LNCaP clone FGC (cell line): ENCODE data around the gene MRPS35.

Experiments used
- DNase-seq: peaks from one replicate; pipeline ENCODE4 v3.0.0-alpha.2; 2011; ENCODE audit warnings: low read depth
- H3K4me3 ChIP-seq: 2 replicates; pipeline ENCODE4 v1.5.1; 2011; ENCODE audit warnings: mild to moderate bottlenecking, low read depth, low read length, control low read depth
- TF ChIP-seq, protein P1 (sequence below): IDR thresholded peaks from 2 replicates; pipeline ENCODE4 v1.5.1; 2012; ENCODE audit warnings: mild to moderate bottlenecking; ENCODE audit not compliant: control insufficient read depth, insufficient read depth; ENCODE audit errors: extremely low read depth

The MRPS35 gene

GRCh38 chr12:27674989-27675388 lies 35.6 kb upstream of the MRPS35 start:
- no peak for DNase-seq
- TF ChIP-seq, protein P1, sequence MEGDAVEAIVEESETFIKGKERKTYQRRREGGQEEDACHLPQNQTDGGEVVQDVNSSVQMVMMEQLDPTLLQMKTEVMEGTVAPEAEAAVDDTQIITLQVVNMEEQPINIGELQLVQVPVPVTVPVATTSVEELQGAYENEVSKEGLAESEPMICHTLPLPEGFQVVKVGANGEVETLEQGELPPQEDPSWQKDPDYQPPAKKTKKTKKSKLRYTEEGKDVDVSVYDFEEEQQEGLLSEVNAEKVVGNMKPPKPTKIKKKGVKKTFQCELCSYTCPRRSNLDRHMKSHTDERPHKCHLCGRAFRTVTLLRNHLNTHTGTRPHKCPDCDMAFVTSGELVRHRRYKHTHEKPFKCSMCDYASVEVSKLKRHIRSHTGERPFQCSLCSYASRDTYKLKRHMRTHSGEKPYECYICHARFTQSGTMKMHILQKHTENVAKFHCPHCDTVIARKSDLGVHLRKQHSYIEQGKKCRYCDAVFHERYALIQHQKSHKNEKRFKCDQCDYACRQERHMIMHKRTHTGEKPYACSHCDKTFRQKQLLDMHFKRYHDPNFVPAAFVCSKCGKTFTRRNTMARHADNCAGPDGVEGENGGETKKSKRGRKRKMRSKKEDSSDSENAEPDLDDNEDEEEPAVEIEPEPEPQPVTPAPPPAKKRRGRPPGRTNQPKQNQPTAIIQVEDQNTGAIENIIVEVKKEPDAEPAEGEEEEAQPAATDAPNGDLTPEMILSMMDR: no peak

GRCh38 chr12:27680619-27681018 lies 30.0 kb upstream of the MRPS35 start:
- no peak for DNase-seq
- TF ChIP-seq, protein P1: no peak
- no peak overlapping the region for H3K4me3 ChIP-seq

More at GRCh38 chr12:27674989-27675388, 35.6 kb upstream of the MRPS35 start:
- no peak overlapping the region for H3K4me3 ChIP-seq

DNA sequence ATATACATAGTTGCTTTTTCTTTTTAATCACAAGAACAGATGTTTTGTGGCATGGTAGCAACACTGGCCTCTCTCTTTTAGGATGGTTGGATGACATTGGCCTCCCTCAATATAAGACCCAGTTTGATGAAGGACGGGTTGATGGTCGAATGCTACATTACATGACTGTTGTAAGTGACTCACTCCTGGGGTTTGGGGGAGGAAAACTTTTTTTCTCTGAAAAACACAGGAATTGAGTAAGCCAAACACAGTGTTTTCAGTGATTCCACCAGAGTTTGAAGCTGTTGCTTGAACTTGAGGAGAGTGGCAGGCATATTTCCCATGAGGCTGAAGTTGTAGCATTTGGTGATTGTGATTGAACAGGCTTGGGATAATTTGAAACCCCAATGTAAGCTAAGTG lies 28.1 kb upstream of the MRPS35 start:
- no peak for DNase-seq
- TF ChIP-seq, protein P1: no peak

GRCh38 chr12:27685274-27685673 lies 25.4 kb upstream of the MRPS35 start:
- TF ChIP-seq, protein P1: no peak
- no peak overlapping the region for H3K4me3 ChIP-seq
- no peak for DNase-seq

More for the DNA sequence above, 28.1 kb upstream of the MRPS35 start:
- no peak overlapping the region for H3K4me3 ChIP-seq

- H3K4me3 ChIP-seq: no peak overlapping the region
- no peak for DNase-seq
- TF ChIP-seq, protein P1: no peak
Measured at GRCh38 chr12:27686147-27686546, 24.5 kb upstream of the MRPS35 start.

DNA sequence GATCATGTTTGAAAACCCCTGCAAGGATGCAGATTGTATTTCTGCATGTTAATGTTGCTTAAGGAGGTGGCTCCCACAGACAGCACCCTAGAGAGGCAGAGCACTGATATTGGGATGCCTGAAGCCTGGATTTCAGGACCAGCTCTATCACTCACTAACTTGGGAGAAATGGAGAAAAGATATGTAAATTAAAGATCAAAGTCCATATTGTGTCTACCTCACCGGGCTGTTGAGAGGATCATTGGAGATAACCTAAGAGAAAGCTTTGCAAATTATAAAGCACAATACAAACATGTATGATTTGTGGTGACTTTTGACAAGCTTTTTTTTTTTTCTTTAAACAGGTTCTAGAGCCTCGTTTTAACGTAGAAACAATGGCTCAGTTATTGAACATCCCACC lies 22.0 kb upstream of the MRPS35 start:
- no peak overlapping the region for H3K4me3 ChIP-seq
- TF ChIP-seq, protein P1: no peak
- DNase-seq: no peak

GRCh38 chr12:27689558-27690180 lies 21.0 kb upstream of the MRPS35 start:
- DNase-seq: no peak
- TF ChIP-seq, protein P1: no peak
- no peak overlapping the region for H3K4me3 ChIP-seq
